ENCODE measurements around the gene ARL6IP5. TPM values are rescaled to one million over a fixed set of nuclear protein-coding genes. Genes with fewer than 3 reads are reported as not detected.

The ARL6IP5 gene
- total RNA-seq, 1 experiment from 2014 or later, result 30.0 TPM

- ChIA-PET RAD21 (ENCODE audit: low non-redundant PET in 1 of 2, low total read pairs in 2 of 2, uncharacterized antibody in 2 of 2, unreplicated experiment in 2 of 2) (no interaction called here), CTCF (no interaction called here), POLR2A (no interaction called here)
- BruUV-seq (replicated peaks), result no TSS peak
- H3K4me1 ChIP-seq (ENCODE audit: control insufficient read depth in 1 of 2, insufficient read depth in 2 of 2, low read length in 2 of 2), result peaks cover 0 to 2% of the 10 kb centered on the region in 2 experiments; a peak in 1 of 4 replicates
- H3K36me3 ChIP-seq (ENCODE audit: control insufficient read depth in 1 of 2, insufficient read depth in 2 of 2, low read length in 2 of 2), result no peaks in the 10 kb centered on the region
- no peak overlapping the region for H2AFZ ChIP-seq (ENCODE audit: low read depth, low read length, poor library complexity, severe bottlenecking)
- no peak for ATAC-seq
- H3K4me2 ChIP-seq (ENCODE audit: low read length), result no peak overlapping the region
- H4K20me1 ChIP-seq (ENCODE audit: insufficient read depth), result no peaks in the 10 kb centered on the region
- no peak overlapping the region for H3K4me3 ChIP-seq (replicated peaks in 1 of 2; ENCODE audit: low read depth in 1 of 2, low read length in 2 of 2)
- H3K79me2 ChIP-seq (ENCODE audit: insufficient read depth, low read length), result no peaks in the 10 kb centered on the region
- no peak for DNase-seq (ENCODE audit: low read depth, low spot score)
- no peaks in the 10 kb centered on the region for H3K27me3 ChIP-seq (ENCODE audit: insufficient read depth, low read length)
- TF ChIP-seq EGR1 (IDR thresholded peaks at IDR 0.05; ENCODE audit: low read depth) (no peak), CBX3 (IDR thresholded peaks at IDR 0.05; ENCODE audit: low read depth) (no peak), YY1 (IDR thresholded peaks at IDR 0.05; ENCODE audit: extremely low read depth, insufficient replicate concordance, low read depth, low read length) (no peak), JUND (IDR thresholded peaks at IDR 0.05) (no peak), EZH2phosphoT487 (IDR thresholded peaks at IDR 0.05; ENCODE audit: borderline replicate concordance) (no peak), ELF1 (IDR thresholded peaks at IDR 0.05; ENCODE audit: borderline replicate concordance, low read depth) (no peak), SP1 (IDR thresholded peaks at IDR 0.05; ENCODE audit: low read depth) (no peak), POLR2AphosphoS5 (IDR thresholded peaks at IDR 0.05; ENCODE audit: low read depth, low read length) (no peak), ZFX (IDR thresholded peaks at IDR 0.05) (no peak), ZBTB33 (IDR thresholded peaks at IDR 0.05; ENCODE audit: extremely low read depth, insufficient replicate concordance, low read length) (no peak), CTCF (IDR thresholded peaks at IDR 0.05 in 2 of 3, conservative IDR thresholded peaks at IDR 0.05 in 1 of 3; ENCODE audit: borderline replicate concordance in 1 of 3, insufficient read depth in 1 of 3, low read depth in 2 of 3, low read length in 2 of 3) (no peak), POLR2A (IDR thresholded peaks at IDR 0.05; ENCODE audit: borderline replicate concordance, extremely low read depth, insufficient read depth, insufficient read length) (no peak), TCF7L2 (IDR thresholded peaks at IDR 0.05; ENCODE audit: borderline replicate concordance, extremely low read depth, insufficient read depth, insufficient read length) (no peak), ATF3 (IDR thresholded peaks at IDR 0.05) (no peak), ZNF274 (IDR thresholded peaks at IDR 0.05; ENCODE audit: low read depth, low read length) (no peak), MAX (IDR thresholded peaks at IDR 0.05) (no peak), REST (IDR thresholded peaks at IDR 0.05; ENCODE audit: low read depth) (no peak), EZH2 (IDR thresholded peaks at IDR 0.05) (no peak), FOSL1 (IDR thresholded peaks at IDR 0.05; ENCODE audit: low read depth) (no peak)
- H3K9ac ChIP-seq (ENCODE audit: low read length), result no peak overlapping the region
- intact Hi-C loops (cut with micrococcal nuclease), result no loop called here
- no peak overlapping the region for H3K27ac ChIP-seq (ENCODE audit: low read depth, low read length)
- no peaks in the 10 kb centered on the region for H3K9me2 ChIP-seq (ENCODE audit: insufficient read depth)
- no peaks in the 10 kb centered on the region for H3K9me3 ChIP-seq (ENCODE audit: control insufficient read depth in 1 of 2, insufficient read depth in 1 of 2, low read depth in 1 of 2, low read length in 2 of 2)
These were observed 42.3 kb downstream of the ARL6IP5 start for GRCh38 chr3:69126999-69127398.

Data from HCT116 (cell line).